HepG2 (cell line): ENCODE data around the gene SFXN5. TPM values are rescaled to one million over a fixed set of nuclear protein-coding genes. Genes with fewer than 3 reads are reported as not detected.
A peak's percentile ranks its signal among the peaks of the same experiment; 100 is the strongest.

Experiments used
- AHR ChIP-seq: IDR thresholded peaks from 2 replicates; pipeline ENCODE4 v1.6.1; 2018; ENCODE audit warnings: missing genetic modification reagents, missing compliant biosample characterization
- HOXD1 ChIP-seq: sonication (generic); formaldehyde crosslinking; IDR thresholded peaks from 2 replicates; pipeline ENCODE4 v1.5.0; 2020; ENCODE audit warnings: missing genetic modification reagents
- KLF6 ChIP-seq: IDR thresholded peaks from 2 replicates; pipeline ENCODE4 v1.8.0; 2016; ENCODE audit warnings: missing biosample characterization, missing genetic modification reagents
- MTF2 ChIP-seq: sonication (generic); formaldehyde crosslinking; IDR thresholded peaks from 2 replicates; pipeline ENCODE4 v1.5.0; 2020; ENCODE audit warnings: missing genetic modification reagents, borderline replicate concordance
- PHF8 ChIP-seq: sonication (generic); formaldehyde crosslinking; IDR thresholded peaks from 2 replicates; pipeline ENCODE4 v1.5.0; 2020; ENCODE audit warnings: missing genetic modification reagents
- RXRA ChIP-seq: sonication (generic); formaldehyde crosslinking; IDR thresholded peaks from 2 replicates; pipeline ENCODE4 v1.5.1; 2020; ENCODE audit warnings: missing genetic modification reagents
- RXRB ChIP-seq: IDR thresholded peaks from 2 replicates; pipeline ENCODE4 v1.6.1; 2016; ENCODE audit warnings: borderline replicate concordance, missing genetic modification reagents, missing compliant biosample characterization
- SIX4 ChIP-seq: sonication (generic); formaldehyde crosslinking; IDR thresholded peaks from 2 replicates; pipeline ENCODE4 v1.4.0; 2020; ENCODE audit warnings: missing genetic modification reagents
- SRF ChIP-seq: IDR thresholded peaks from 2 replicates; pipeline ENCODE4 v1.6.1; 2011; ENCODE audit warnings: mild to moderate bottlenecking, low read depth, low read length, moderate library complexity
- XBP1 ChIP-seq: sonication (generic); formaldehyde crosslinking; IDR thresholded peaks from 2 replicates; pipeline ENCODE4 v1.5.0; 2020; ENCODE audit warnings: missing genetic modification reagents
- YY1 ChIP-seq: IDR thresholded peaks from 2 replicates; pipeline ENCODE4 v1.6.1; 2011; ENCODE audit warnings: low read length, low read depth, moderate library complexity, mild to moderate bottlenecking; ENCODE audit not compliant: insufficient read depth, insufficient replicate concordance
- ZNF30 ChIP-seq: sonication (generic); formaldehyde crosslinking; IDR thresholded peaks from 2 replicates; pipeline ENCODE4 v1.5.0; 2020; ENCODE audit warnings: mild to moderate bottlenecking, missing genetic modification reagents
- ZNF430 ChIP-seq: sonication (generic); formaldehyde crosslinking; IDR thresholded peaks from 2 replicates; pipeline ENCODE4 v1.9.0; 2021; ENCODE audit warnings: mild to moderate bottlenecking, missing genetic modification reagents
- ZNF562 ChIP-seq: sonication (generic); formaldehyde crosslinking; IDR thresholded peaks from 2 replicates; pipeline ENCODE4 v1.8.0; 2022; ENCODE audit warnings: missing genetic modification reagents, borderline replicate concordance
- ZNF652 ChIP-seq: IDR thresholded peaks from 2 replicates; pipeline ENCODE4 v1.6.1; 2016; ENCODE audit warnings: low read depth, borderline replicate concordance
- ZNF672 ChIP-seq: sonication (generic); formaldehyde crosslinking; IDR thresholded peaks from 2 replicates; pipeline ENCODE4 v1.8.1; 2022; ENCODE audit warnings: missing genetic modification reagents
- ZNF790 ChIP-seq: sonication (generic); formaldehyde crosslinking; IDR thresholded peaks from 2 replicates; pipeline ENCODE4 v1.8.0; 2022; ENCODE audit warnings: missing genetic modification reagents, mild to moderate bottlenecking, borderline replicate concordance
- ZSCAN29 ChIP-seq: sonication (generic); formaldehyde crosslinking; conservative IDR thresholded peaks from 2 replicates; pipeline ENCODE4 v1.4.0; 2020; ENCODE audit warnings: mild to moderate bottlenecking, missing genetic modification reagents
- polyA plus RNA-seq, 8 experiments: library from polyadenylated mRNA; depleted of rRNA in 3 of 8; stranded (reverse) in 7 of 8; unstranded in 1 of 8; fragments of >200 nt; fragmentation: Illumina TruSeq in 4 of 8; extraction: Trizol in 4 of 8; gene quantifications; 2 replicates each; pipeline versions ENCODE4 v1.2.1 to v1.2.3, GENCODE V29; 2011 to 2016; ENCODE audit warnings: low read depth in 4 of 8, missing spikeins in 1 of 8, mixed read lengths in 1 of 8; ENCODE audit not compliant: insufficient read depth in 1 of 8
- total RNA-seq, 5 experiments: library from RNA; depleted of rRNA; stranded (reverse); fragments of >200 nt; fragmentation: Illumina TruSeq; extraction: Trizol; gene quantifications; 2 replicates each; pipeline ENCODE4 v1.2.3, GENCODE V29; 2016; ENCODE audit warnings: low read depth in 1 of 5
- TF ChIP-seq, protein P1 (sequence below): sonication (generic); formaldehyde crosslinking; IDR thresholded peaks from 2 replicates; pipeline ENCODE4 v1.4.0; 2020; ENCODE audit warnings: mild to moderate bottlenecking, low read depth, missing genetic modification reagents
- TF ChIP-seq, protein P2 (sequence below): sonication (generic); formaldehyde crosslinking; IDR thresholded peaks from 2 replicates; pipeline ENCODE4 v1.4.0; 2020; ENCODE audit warnings: mild to moderate bottlenecking, missing genetic modification reagents
- TF ChIP-seq, protein P3 (sequence below): sonication (generic); formaldehyde crosslinking; IDR thresholded peaks from 2 replicates; pipeline ENCODE4 v1.9.0; 2021; ENCODE audit warnings: missing genetic modification reagents, borderline replicate concordance
- TF ChIP-seq, protein P4 (sequence below): sonication (generic); formaldehyde crosslinking; IDR thresholded peaks from 2 replicates; pipeline ENCODE4 v1.5.0; 2020; ENCODE audit warnings: mild to moderate bottlenecking, missing genetic modification reagents

The SFXN5 gene
- total and polyA plus RNA-seq, 2 of the 13 experiments (the other 11 are each of a cell fraction or from before 2014, with no cell fraction given), result 34.9 to 37.4 TPM

DNA sequence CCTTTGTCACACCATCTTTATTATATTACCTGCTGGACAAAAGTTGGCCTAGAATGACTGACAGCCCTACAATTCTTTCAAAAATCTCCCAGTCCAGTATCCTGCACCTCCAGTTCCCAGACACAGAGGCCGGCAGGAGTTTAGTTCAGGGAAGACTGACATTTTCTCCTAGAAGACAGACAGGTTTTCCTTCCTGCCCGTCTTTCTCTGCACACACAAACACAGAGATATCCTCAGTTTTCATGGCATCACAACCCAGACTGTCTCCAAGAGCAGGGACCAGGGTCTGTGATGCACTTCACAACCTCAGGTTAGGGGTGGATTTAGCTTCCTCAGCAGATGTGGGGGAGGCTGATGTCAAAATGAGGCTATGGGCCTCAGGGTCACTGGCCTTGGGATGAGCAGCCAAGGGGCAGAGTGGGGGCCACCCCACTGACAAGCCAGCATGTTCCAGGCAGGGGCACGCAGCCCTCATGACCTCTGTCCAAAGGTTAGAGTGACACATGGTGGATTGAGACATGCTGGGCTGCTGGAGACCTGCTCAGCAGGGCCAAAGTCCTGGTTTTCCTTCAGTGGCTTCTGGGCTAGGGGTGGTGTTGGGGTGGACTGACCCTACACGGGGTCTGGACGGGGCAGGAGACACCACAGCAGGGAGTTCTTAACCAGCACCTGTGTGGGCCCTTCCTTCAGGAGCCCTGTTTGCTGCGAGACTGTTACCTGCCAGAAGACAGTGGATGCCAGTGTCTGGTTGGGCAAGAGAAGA lies 70.5 kb downstream of the SFXN5 start (continued):
- TF ChIP-seq, protein P1, sequence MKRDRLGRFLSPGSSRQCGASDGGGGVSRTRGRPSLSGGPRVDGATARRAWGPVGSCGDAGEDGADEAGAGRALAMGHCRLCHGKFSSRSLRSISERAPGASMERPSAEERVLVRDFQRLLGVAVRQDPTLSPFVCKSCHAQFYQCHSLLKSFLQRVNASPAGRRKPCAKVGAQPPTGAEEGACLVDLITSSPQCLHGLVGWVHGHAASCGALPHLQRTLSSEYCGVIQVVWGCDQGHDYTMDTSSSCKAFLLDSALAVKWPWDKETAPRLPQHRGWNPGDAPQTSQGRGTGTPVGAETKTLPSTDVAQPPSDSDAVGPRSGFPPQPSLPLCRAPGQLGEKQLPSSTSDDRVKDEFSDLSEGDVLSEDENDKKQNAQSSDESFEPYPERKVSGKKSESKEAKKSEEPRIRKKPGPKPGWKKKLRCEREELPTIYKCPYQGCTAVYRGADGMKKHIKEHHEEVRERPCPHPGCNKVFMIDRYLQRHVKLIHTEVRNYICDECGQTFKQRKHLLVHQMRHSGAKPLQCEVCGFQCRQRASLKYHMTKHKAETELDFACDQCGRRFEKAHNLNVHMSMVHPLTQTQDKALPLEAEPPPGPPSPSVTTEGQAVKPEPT (CRISPR knock-in tag), result no peak
- TF ChIP-seq ZSCAN29 (CRISPR knock-in tag), result no peak
- TF ChIP-seq RXRB, result peak; percentile 97
- TF ChIP-seq HOXD1 (CRISPR knock-in tag), result peak; percentile 59; the same call in 1 of the 2 replicates
- TF ChIP-seq ZNF430 (CRISPR knock-in tag), result 0 out of 2 replicates have a peak, but pooled peaks have one; percentile 38
- no peak for TF ChIP-seq ZNF562 (CRISPR knock-in tag)
- TF ChIP-seq SIX4, result no peak; the same call in 1 of the 2 replicates
- no peak for TF ChIP-seq ZNF672 (CRISPR knock-in tag)
- TF ChIP-seq KLF6 (CRISPR knock-in tag), result no peak; the same call in 1 of the 2 replicates
- TF ChIP-seq XBP1 (CRISPR knock-in tag), result 0 out of 2 replicates have a peak, but pooled peaks have one; percentile 43
- no peak for TF ChIP-seq ZNF30
- TF ChIP-seq, protein P2, sequence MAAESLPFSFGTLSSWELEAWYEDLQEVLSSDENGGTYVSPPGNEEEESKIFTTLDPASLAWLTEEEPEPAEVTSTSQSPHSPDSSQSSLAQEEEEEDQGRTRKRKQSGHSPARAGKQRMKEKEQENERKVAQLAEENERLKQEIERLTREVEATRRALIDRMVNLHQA (CRISPR knock-in tag), result no peak
- peak; percentile 28; the same call in 1 of the 2 replicates for TF ChIP-seq ZNF652
- TF ChIP-seq, protein P3, sequence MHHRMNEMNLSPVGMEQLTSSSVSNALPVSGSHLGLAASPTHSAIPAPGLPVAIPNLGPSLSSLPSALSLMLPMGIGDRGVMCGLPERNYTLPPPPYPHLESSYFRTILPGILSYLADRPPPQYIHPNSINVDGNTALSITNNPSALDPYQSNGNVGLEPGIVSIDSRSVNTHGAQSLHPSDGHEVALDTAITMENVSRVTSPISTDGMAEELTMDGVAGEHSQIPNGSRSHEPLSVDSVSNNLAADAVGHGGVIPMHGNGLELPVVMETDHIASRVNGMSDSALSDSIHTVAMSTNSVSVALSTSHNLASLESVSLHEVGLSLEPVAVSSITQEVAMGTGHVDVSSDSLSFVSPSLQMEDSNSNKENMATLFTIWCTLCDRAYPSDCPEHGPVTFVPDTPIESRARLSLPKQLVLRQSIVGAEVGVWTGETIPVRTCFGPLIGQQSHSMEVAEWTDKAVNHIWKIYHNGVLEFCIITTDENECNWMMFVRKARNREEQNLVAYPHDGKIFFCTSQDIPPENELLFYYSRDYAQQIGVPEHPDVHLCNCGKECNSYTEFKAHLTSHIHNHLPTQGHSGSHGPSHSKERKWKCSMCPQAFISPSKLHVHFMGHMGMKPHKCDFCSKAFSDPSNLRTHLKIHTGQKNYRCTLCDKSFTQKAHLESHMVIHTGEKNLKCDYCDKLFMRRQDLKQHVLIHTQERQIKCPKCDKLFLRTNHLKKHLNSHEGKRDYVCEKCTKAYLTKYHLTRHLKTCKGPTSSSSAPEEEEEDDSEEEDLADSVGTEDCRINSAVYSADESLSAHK (CRISPR knock-in tag), result no peak
- peak; percentile 52 for TF ChIP-seq YY1
- peak; percentile 84; the same call in 1 of the 2 replicates for TF ChIP-seq ZNF790 (CRISPR knock-in tag)
- TF ChIP-seq, protein P4, sequence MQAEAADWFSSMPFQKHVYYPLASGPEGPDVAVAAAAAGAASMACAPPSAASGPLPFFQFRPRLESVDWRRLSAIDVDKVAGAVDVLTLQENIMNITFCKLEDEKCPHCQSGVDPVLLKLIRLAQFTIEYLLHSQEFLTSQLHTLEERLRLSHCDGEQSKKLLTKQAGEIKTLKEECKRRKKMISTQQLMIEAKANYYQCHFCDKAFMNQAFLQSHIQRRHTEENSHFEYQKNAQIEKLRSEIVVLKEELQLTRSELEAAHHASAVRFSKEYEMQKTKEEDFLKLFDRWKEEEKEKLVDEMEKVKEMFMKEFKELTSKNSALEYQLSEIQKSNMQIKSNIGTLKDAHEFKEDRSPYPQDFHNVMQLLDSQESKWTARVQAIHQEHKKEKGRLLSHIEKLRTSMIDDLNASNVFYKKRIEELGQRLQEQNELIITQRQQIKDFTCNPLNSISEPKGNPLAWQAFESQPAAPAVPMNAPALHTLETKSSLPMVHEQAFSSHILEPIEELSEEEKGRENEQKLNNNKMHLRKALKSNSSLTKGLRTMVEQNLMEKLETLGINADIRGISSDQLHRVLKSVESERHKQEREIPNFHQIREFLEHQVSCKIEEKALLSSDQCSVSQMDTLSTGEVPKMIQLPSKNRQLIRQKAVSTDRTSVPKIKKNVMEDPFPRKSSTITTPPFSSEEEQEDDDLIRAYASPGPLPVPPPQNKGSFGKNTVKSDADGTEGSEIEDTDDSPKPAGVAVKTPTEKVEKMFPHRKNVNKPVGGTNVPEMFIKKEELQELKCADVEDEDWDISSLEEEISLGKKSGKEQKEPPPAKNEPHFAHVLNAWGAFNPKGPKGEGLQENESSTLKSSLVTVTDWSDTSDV (CRISPR knock-in tag), result no peak
- peak; percentile 62; the same call in 1 of the 2 replicates for TF ChIP-seq AHR (CRISPR knock-in tag)
- TF ChIP-seq MTF2 (CRISPR knock-in tag), result no peak; the same call in 1 of the 2 replicates
- peak; percentile 98 for TF ChIP-seq RXRA
- TF ChIP-seq PHF8 (CRISPR knock-in tag), result no peak
- TF ChIP-seq SRF, result no peak
